Endothelial cell of umbilical vein (primary cell): ENCODE results near the gene MUL1. TPM values are rescaled to one million over a fixed set of nuclear protein-coding genes. Genes with fewer than 3 reads are reported as not detected.

ENCODE experiments used
- BruUV-seq: library from RNA; stranded (reverse); fragments of 400-500 nt; replicated peaks from 2 replicates; lab custom pipeline; 2021; lab: Mats Ljungman, UMichigan
- CTCF ChIA-PET: fragments of 300-600, 350-600 bp; sonication (Branson Sonifier 250); formaldehyde crosslinking; loops from one replicate; lab custom pipeline; 2021; ENCODE audit warnings: antibody characterized with exemption, inconsistent platforms; lab: Charles Lee
- POLR2A ChIA-PET: fragments of 300-600, 350-600 bp; sonication (Branson Sonifier 250); formaldehyde crosslinking; loops from one replicate; lab custom pipeline; 2021; ENCODE audit warnings: antibody characterized with exemption, inconsistent platforms; lab: Charles Lee
- DNase-seq: peaks from one replicate; pipeline ENCODE4 v3.0.0-alpha.2; 2011; ENCODE audit warnings: low read depth, low spot score
- FAIRE-seq: peaks from 2 replicates; lab custom pipeline; 2011; peaks lifted over from hg19 to GRCh38; lab: Jason Lieb, UNC
- H2AFZ ChIP-seq: 2 replicates; pipeline ENCODE4 v1.6.0; 2012; ENCODE audit warnings: low read depth, low read length, control low read depth, inconsistent platforms
- H3K27ac ChIP-seq: 2 replicates; pipeline ENCODE4 v1.5.1; 2011; ENCODE audit warnings: low read depth, mild to moderate bottlenecking, control low read depth, low read length, moderate library complexity; ENCODE audit not compliant: insufficient read depth
- H3K27me3 ChIP-seq, 2 experiments: 2 replicates each; pipeline versions ENCODE4 v1.6.0 to v1.6.1; 2011; ENCODE audit warnings: low read length in 2 of 2, mixed read lengths in 1 of 2; ENCODE audit not compliant: control insufficient read depth in 2 of 2, insufficient read depth in 2 of 2
- H3K36me3 ChIP-seq, 2 experiments: 2 replicates in 1 of 2; 3 replicates in 1 of 2; pipeline ENCODE4 v1.5.1; 2011; ENCODE audit warnings: low read length in 2 of 2, mild to moderate bottlenecking in 1 of 2, moderate library complexity in 1 of 2; ENCODE audit not compliant: control insufficient read depth in 2 of 2, insufficient read depth in 2 of 2; ENCODE audit errors: extremely low read depth in 1 of 2
- H3K4me1 ChIP-seq: 3 replicates; pipeline ENCODE4 v1.5.1; 2011; ENCODE audit warnings: mild to moderate bottlenecking, low read length; ENCODE audit not compliant: control insufficient read depth, insufficient read depth; ENCODE audit errors: extremely low read depth
- H3K4me2 ChIP-seq: 2 replicates; pipeline ENCODE4 v1.6.1; 2011; ENCODE audit warnings: low read length, control low read depth, mixed read lengths; ENCODE audit not compliant: insufficient read depth
- H3K4me3 ChIP-seq, 3 experiments: fragments of 200-600 bp in 1 of 3; sonication (generic), shearing (Covaris generic) in 1 of 3; replicated peaks in 1 of 3; 2 replicates each; pipeline ENCODE4 v1.5.1; 2011 to 2016; ENCODE audit warnings: control low read depth in 3 of 3, low read length in 3 of 3, mild to moderate bottlenecking in 2 of 3, inconsistent platforms in 1 of 3, low read depth in 1 of 3, moderate library complexity in 1 of 3; ENCODE audit not compliant: insufficient read depth in 1 of 3
- H3K79me2 ChIP-seq: 2 replicates; pipeline ENCODE4 v1.6.0; 2012; ENCODE audit warnings: low read length, inconsistent platforms; ENCODE audit not compliant: control insufficient read depth, insufficient read depth
- H3K9ac ChIP-seq: replicated peaks from 2 replicates; pipeline ENCODE3; 2011; ENCODE audit warnings: low read length, control low read depth; ENCODE audit not compliant: insufficient read depth; ENCODE audit errors: extremely low read depth
- H3K9me1 ChIP-seq: replicated peaks from 3 replicates; pipeline ENCODE4 v1.6.0; 2011; ENCODE audit warnings: mild to moderate bottlenecking, low read length; ENCODE audit not compliant: control insufficient read depth, insufficient read depth; ENCODE audit errors: extremely low read depth
- H3K9me3 ChIP-seq: replicated peaks from 2 replicates; pipeline ENCODE4 v1.5.1; 2012; ENCODE audit warnings: low read length, inconsistent platforms; ENCODE audit not compliant: control insufficient read depth, insufficient read depth
- H4K20me1 ChIP-seq: replicated peaks from 2 replicates; pipeline ENCODE3; 2011; ENCODE audit warnings: mild to moderate bottlenecking, low read length; ENCODE audit not compliant: control insufficient read depth, insufficient read depth; ENCODE audit errors: extremely low read depth
- MAX ChIP-seq: IDR thresholded peaks from 2 replicates; pipeline ENCODE4 v1.6.1; 2011; ENCODE audit not compliant: insufficient read depth, insufficient read length
- dilution Hi-C: fragments of 300-500 bp; cut with MboI; formaldehyde crosslinking; loops from one replicate; pipeline ENCODE4 v1.15.0; 2019; ENCODE audit warnings: low sequenced_read_pairs; ENCODE audit not compliant: extremely low pct_ligation_motif_present
- intact Hi-C: fragments of 100-400 bp; cut with micrococcal nuclease; formaldehyde crosslinking; loops from one replicate; pipeline ENCODE4 v1.10.0; 2022
- polyA plus RNA-seq, 4 experiments: library from polyadenylated mRNA; depleted of rRNA in 3 of 4; stranded (reverse) in 3 of 4; unstranded in 1 of 4; fragments of >200 nt; gene quantifications; 2 replicates each; pipeline versions ENCODE4 v1.2.1 to v1.2.3, GENCODE V29; 2011 to 2012; ENCODE audit warnings: missing spikeins in 1 of 4
- total RNA-seq: library from RNA; stranded (reverse); gene quantifications from 2 replicates; pipeline ENCODE4 v1.2.3, GENCODE V29; 2021
- TF ChIP-seq, protein P1 (sequence below), 2 donors: IDR thresholded peaks; 1 replicate in 1 of 2; 2 replicates in 1 of 2; pipeline ENCODE4 v1.5.1; 2011; ENCODE audit warnings: low read length in 2 of 2, mild to moderate bottlenecking in 2 of 2, moderate library complexity in 2 of 2, control low read depth in 1 of 2, inconsistent platforms in 1 of 2, low read depth in 1 of 2; ENCODE audit not compliant: insufficient read depth in 1 of 2; ENCODE audit errors: extremely low read depth in 1 of 2

Gene MUL1
- total and polyA plus RNA-seq, 2 donors (not counting 3 experiments of a cell fraction or from before 2014, with no cell fraction given), result 28.3 to 29.5 TPM

DNA sequence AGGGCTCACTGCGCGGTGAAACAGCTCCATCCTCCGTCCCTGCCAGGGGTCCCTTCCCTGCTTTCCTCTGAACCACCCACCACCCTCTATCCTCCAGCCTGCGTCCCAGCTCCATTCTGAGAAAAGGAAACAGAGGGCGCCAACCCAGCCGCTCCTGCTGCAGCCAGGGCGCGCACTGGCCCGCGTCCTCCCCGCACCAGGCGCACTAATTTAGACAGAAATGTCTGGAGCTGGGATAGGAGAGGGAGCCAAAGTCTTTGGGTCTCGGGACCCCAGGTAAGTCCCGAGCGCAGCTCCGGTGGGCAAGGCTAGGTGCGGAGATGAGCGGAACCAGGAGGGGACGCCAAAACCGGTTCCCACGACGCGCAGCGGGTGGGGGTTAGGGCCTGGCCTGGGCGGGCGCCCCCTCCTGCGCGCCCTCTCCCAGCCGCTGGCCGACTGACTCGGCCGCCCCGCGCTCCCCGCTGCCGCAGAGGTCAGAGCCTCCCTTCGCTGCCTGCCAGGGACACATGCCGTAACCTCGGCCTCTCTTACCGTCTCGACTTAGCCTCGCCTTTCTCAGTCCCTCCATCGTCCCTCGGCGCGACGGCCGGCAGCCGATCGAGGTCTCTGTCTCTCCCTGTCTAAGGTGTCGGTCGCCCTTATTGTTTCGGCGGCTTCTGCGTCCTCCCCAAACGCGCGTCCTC lies 24.0 kb downstream of the MUL1 start:
- intact Hi-C loops, result no loop called here
- H2AFZ ChIP-seq, result peak overlapping the region; percentile 83
- peak; percentile 49 for DNase-seq
- no peaks in the 10 kb centered on the region for H3K79me2 ChIP-seq
- no peak for TF ChIP-seq MAX
- TF ChIP-seq, protein P1, sequence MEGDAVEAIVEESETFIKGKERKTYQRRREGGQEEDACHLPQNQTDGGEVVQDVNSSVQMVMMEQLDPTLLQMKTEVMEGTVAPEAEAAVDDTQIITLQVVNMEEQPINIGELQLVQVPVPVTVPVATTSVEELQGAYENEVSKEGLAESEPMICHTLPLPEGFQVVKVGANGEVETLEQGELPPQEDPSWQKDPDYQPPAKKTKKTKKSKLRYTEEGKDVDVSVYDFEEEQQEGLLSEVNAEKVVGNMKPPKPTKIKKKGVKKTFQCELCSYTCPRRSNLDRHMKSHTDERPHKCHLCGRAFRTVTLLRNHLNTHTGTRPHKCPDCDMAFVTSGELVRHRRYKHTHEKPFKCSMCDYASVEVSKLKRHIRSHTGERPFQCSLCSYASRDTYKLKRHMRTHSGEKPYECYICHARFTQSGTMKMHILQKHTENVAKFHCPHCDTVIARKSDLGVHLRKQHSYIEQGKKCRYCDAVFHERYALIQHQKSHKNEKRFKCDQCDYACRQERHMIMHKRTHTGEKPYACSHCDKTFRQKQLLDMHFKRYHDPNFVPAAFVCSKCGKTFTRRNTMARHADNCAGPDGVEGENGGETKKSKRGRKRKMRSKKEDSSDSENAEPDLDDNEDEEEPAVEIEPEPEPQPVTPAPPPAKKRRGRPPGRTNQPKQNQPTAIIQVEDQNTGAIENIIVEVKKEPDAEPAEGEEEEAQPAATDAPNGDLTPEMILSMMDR (IDR thresholded peaks at IDR 0.05; ENCODE audit: extremely low read depth in 1 of 2, insufficient read depth in 1 of 2, low read depth in 1 of 2, low read length in 2 of 2), result peak in 1 of 2 donors; percentile 19
- CTCF ChIA-PET, result interaction anchor here (0.6 to 6.2 kb wide), 7 partner anchors 8 to 121 kb away, joined by 3 to 45 read pairs (median 4); no protein-coding TSS in a partner anchor
- no peak for FAIRE-seq
- dilution Hi-C loops, result no loop called here
- H3K27me3 ChIP-seq, result peaks cover 0 to 3% of the 10 kb centered on the region in 2 experiments
- POLR2A ChIA-PET, result interaction anchor here (0.6 to 1.0 kb wide), 2 partner anchors 11 kb away, joined by 3 to 4 read pairs; no protein-coding TSS in a partner anchor
- H3K9me1 ChIP-seq, result no peaks in the 10 kb centered on the region
- H3K36me3 ChIP-seq, result no peaks in the 10 kb centered on the region
- peak overlapping the region; percentile 74 for H3K4me2 ChIP-seq
- no TSS peak for BruUV-seq
- H3K9ac ChIP-seq, result no peak overlapping the region
- H3K4me1 ChIP-seq, result peaks cover 12% of the 10 kb centered on the region
- no peaks in the 10 kb centered on the region for H3K9me3 ChIP-seq
- H3K27ac ChIP-seq, result no peak overlapping the region
- peak overlapping the region; percentile 54 to 78 (median 56) for H3K4me3 ChIP-seq
- H4K20me1 ChIP-seq, result no peaks in the 10 kb centered on the region
